Right lung (tissue), 5 donors: ENCODE data around the gene PCNX4. TPM values are rescaled to one million over a fixed set of nuclear protein-coding genes. Genes with fewer than 3 reads are reported as not detected.

ENCODE experiments used
- DNase-seq, 2 donors: peaks; one replicate each; pipeline ENCODE4 v3.0.0-alpha.2; 2013
- polyA plus RNA-seq, 5 donors: library from polyadenylated mRNA; unstranded; fragments of 120-200 nt; gene quantifications; one replicate each; pipeline versions ENCODE4 v1.2.1 to v1.2.3, GENCODE V29; 2013; ENCODE audit warnings: inconsistent platforms in 1 of 5, low replicate concordance in 1 of 5; ENCODE audit not compliant: insufficient read length in 5 of 5, insufficient read depth in 1 of 5

Gene PCNX4
- polyA plus RNA-seq, 5 donors, result 84.2 to 139 (median 113) TPM

DNA sequence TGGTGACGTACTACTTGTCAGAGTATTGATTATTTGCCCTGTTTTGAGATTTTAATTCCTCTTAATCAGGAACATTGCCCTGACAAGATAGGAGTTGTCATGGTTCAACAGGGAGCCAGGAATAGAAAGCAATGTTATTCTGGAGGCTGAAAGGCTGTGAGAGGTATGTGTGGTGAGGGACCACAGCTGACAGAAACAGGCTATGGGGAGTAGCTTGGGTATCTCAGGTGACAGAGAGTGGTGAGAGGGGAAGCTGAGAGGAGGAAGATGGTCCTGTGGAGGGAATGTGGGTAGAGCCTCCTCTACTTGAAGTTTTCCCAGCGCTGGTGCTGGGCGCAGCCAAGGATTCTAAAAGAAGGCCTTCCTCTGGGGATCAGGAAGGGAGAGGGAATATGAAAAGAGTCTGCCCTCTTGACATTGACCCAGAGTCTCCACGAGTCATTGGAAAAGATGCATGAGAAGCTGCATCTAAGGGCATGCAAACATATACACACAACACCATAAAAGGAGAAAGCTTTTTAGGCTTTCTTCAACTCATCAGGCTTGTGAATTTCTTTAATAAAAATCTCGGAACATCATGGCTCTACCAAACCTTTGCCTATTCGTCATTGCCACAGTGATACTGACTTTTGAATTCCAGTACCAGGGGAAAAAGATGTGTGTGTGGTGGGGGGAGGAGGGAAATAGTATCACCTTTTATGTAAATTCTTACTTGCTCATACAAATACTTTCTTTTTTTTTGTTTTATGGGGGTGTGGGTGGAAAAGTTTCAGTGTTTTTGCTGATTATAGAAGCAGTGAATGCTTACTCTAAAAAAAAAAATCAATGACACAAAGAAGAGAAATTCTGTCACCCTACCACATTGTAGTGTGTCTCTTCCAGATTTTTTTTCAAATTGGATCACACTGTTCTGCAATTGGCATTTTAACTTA lies 113.4 kb downstream of the PCNX4 start:
- no peak for DNase-seq

DNA sequence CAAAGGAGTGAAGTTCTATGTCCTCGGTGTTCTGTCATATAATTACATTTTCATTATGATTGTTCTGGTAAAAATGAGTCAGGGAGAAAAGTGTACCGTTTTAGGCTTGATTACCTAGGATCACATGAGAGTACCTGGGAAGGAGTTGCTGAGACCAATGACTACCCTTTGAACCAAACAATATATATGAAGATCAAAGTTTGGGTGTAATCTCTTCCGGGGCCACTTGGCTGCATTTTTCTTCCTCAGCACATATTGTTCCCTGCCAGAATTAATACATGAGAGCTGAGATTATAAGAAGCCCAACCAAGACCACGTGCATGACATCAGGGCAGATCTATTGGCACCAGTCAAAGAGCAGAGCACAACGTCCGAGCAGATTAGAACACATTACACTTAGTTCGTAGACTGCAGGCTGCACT lies 114.5 kb downstream of the PCNX4 start:
- no peak for DNase-seq

DNA sequence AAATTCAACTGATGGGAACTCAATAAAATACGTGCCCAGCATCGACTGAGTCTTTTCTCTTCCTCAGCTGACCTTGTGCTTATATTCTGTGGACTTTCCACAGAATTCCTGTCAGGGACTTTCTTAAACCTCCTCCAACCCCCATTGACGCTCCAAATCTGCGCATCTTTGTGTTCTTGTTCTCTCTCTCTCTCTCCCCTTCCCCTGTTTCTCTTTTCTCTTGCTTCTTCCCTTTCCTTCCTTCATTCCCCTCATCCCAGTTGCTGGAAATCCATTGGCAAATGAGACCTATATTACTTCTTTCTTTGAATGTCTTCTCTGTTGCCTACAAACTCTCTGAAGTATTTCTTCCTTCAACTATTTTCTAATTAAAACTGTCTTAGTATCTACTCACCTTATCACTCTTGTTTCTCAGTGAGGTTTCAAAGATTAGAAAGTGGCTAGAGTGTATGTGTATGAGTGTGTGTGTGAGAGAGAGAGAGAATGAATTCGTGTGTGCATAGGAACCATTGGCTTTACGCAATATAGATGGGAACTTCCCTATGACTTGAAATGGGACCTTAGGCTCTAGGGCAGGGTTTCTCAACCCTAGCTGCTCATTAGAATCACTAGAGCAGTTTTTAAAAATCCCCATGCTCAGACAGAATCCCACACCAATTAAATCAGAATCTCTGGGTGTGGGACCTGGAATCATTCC lies 115.3 kb downstream of the PCNX4 start:
- no peak for DNase-seq

DNA sequence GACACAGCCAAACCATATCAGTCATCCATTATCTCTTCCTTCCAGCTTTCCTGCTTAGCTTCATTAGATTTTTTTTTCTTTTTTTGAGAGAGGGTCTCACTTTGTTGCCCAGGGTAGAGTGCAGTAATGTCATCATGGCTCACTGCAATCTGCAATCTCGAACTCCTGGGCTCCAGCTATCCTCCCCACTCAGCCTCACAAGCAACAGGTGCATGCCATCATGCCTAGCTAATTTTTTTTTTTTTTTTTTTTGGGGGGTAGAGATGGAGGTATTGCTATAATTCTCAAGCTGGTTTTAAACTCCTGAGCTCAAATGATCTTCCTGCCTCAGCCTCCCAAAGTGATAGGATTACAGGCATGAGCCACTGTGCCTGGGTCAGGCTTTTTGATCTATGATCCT lies 119.0 kb downstream of the PCNX4 start:
- no peak for DNase-seq

DNA sequence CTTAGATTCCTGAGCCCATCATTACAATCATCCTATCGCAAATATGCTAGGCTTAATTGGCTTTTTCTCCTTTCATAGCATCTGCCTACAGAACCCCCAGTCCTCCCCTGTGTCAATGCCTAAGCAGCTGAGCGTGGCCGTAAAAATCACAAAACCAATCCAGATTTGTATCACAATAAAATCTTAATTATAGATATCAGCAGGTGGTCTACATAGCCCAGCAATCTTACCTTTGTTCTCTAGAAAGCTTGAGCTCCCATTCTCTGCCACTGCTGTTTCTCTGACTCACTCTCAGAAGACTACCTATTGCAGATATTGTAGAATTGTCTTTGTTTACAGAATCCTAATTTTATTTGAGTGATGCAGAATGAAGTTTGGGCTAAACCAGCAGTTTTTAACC lies 119.4 kb downstream of the PCNX4 start:
- no peak for DNase-seq

DNA sequence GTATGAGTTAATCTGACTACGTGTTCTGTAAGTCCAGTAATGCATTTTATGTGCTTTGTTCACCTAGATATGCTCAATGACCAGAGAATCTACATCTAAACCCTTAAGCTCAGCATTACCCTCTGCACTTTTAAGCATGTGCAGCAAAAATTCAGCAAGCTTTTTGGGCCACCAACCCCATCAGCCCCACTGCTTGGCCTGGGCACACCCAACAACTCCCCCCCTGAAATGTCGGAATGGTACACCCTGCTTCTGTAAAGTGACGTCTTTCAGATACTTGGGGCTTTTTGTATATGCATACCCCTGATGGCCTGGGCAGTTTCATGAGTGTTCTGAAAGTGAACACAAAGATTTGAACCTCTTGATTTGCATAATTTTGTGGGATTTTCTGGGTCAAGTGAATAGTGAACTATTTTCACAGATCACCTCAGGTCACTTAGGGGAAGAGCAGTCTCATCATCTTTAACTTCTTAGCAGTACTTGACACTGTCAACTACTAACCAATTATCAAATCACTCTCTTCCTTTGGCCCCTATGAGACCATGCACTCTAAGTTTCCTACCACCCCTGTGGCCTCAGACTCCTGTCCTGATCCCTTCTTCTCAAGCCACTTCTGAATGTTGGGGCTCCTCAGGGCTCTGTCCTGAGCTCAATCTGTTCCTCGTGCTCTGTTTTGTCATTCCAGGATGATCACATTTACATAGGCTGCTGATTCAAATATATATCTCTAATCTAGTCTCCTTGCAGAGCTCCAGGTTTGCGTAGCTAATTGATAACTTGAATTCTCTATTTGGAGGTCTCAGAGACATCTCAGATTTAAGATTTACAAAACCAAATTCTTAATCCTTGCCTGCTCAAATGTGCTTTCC lies 121.0 kb downstream of the PCNX4 start:
- DNase-seq, result no peak

DNA sequence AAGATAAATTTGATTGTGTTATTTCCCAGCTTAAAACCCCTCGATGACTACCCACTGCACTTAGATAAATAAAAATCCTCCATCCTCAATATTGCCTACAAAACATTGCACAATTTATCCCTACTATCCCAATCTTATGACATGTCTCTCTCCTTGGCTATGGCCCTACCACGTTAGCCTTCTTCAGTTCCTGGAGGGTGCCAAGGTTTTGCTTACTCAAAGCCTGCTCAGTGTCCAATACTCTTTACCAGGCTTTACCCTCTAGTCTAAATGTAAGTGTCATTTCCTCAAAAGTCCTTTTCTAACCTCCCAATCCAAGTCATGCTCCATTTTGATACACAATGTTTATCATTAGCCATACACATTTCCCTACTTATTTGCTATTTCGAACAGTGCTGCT lies 122.3 kb downstream of the PCNX4 start:
- DNase-seq, result no peak

DNA sequence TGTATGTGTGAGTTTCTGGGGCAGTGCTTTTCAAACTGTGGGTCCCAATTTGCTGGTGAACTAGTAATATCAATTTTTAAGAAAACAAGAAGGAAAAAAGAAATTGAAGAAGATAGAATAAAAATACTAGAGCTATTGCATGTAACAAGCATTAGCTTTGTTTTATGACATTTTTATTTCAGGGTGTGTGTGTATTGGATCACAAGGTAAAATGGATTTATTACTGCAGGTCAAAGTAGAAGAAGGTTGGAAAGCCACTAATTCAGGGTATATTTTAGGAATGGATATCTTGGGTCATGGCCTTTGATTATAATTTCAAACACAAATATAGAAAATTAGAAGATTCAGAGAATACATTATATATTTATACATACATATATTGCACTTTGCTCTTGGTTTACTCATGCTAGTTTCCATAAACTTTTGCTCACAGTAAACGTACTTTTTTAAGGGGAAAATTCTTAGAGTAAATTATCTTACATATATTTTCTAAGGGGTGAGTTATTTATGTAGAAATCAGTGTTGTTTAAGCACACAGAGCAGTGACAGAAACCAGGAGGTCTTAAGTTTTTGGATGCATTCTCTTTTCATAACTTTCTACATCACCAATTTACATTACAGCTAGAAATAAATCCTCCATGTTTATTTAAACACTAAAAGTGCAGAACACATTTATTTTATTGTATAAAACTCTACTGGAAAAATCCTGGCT lies 122.8 kb downstream of the PCNX4 start:
- no peak for DNase-seq

DNA sequence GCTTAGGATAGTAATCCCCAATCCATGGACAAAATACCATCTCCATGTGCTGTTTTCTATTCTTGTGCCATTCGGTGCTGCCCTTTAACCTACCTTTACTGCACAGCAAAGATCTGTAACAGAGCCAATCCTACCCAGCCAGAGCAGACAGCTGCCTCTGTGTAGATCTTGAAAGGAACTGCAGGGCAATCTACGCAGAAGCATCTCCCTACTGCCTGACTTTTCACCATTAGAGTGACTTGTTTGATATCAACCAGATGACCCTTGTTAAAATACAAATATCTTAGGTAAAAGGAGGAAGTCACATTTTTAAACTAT lies 123.4 kb downstream of the PCNX4 start:
- no peak for DNase-seq

DNA sequence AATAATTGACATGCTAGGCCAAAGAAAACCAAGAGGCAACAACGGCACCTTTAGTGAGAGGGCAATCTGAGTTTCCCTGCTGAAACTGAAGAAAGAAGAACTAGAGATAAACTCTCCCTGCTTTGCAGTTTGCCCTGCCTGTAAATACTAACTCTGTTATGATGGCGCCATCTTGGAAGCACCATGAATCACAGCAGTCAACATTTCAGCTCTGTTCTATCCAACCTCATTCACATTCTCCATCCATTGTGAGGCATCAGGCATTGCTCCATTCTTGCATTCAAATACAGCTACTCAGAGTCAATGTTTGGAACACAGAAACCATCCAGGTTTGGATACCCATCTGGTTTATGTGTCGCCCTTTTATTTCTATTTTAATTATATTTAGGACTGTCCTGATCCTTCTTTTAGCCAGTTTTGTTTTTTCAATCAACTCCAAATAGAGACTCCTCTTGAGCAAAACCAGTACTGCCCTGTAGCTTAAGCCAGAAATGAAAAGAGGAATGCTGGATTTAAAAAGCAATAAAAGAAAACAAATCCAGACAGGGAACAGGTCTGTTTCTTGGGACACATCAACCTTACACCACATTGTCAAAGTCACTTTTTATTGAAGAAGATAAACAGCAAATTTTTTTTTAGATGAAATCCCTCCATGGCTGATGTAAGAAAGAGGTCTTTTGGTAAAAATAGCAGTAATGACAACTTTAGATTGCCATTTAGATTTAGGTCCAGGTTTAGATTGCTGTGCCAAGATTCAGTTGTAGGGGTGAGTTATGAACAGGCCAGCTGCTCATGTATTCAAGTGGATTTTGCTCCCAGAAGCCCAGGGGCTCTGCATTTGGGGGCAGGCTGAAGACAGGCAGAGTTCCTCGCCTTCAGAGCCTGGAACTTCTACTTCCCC lies 124.0 kb downstream of the PCNX4 start:
- DNase-seq, result no peak

DNA sequence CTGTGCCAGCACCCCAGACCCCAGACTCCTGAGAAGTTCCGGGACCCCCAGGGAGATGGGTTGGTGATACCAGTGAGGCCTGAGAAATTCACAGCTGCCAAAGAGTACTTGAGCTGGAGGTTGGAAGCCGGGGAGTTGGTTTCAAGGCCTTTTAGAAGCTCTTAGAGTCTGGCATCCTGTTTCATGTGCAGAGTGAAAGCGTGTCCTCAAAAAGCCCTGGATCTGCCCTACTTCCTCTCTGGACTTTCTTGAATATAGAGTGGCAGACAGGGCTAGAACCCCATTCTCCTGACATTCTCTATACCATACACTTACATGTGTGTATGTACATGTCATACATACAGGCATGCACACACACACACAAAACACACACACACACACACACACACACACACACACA lies 126.0 kb downstream of the PCNX4 start:
- DNase-seq, result no peak

Other genes starting within 250 kb of the PCNX4 start
- 1 to 10 TPM; 4.1 to 4.4 (median 4.2) TPM for gene RTN1, start 221.1 kb upstream of the PCNX4 start, polyA plus RNA-seq
- 1 to 10 TPM in 3 of 5 donors, under 1 TPM in 2; 0.47 to 1.4 (median 1.3) TPM for gene LRRC9, start 171.8 kb upstream of the PCNX4 start, polyA plus RNA-seq
- gene DHRS7, start 73.5 kb downstream of the PCNX4 start, polyA plus RNA-seq, result 10 to 100 TPM; 51.5 to 68.9 (median 57.1) TPM
- 10 to 100 TPM; 43.0 to 61.6 (median 56.7) TPM for gene PPM1A, start 157.3 kb downstream of the PCNX4 start, polyA plus RNA-seq